Spleen (tissue), 7 donors: ENCODE measurements around the gene NRXN3.

Experiments used
- CTCF ChIP-seq, 11 experiments: fragments of 200-600 bp in 7 of 11; fragments of 450-650 bp in 4 of 11; sonication (generic) in 4 of 11; IDR thresholded peaks in 8 of 11; conservative IDR thresholded peaks in 3 of 11; 1 replicate in 7 of 11; 2 replicates in 4 of 11; pipeline versions ENCODE4 v1.4.0 to v1.8.0; 2016 to 2021; ENCODE audit warnings: antibody characterized with exemption in 11 of 11, inconsistent platforms in 4 of 11, mild to moderate bottlenecking in 1 of 11
- POLR2A ChIP-seq, 3 donors: fragments of 450-650 bp; IDR thresholded peaks; one replicate each; pipeline ENCODE4 v1.5.1; 2017; ENCODE audit warnings: antibody characterized with exemption in 3 of 3, mild to moderate bottlenecking in 1 of 3
- donor health status: DM: no; HTN: no; CAD: no; lungs with moderate emphysema.
- donor health status: DM: no; HTN: no; CAD: no.
- donor health status: DM: no; HTN: no; CAD: no.

GRCh38 chr14:79150226-79150625 is 980.1 kb downstream of the NRXN3 start:
- TF ChIP-seq CTCF (IDR thresholded peaks at IDR 0.05 in 8 of 11, conservative IDR thresholded peaks at IDR 0.05 in 3 of 11) (no peak), POLR2A (IDR thresholded peaks at IDR 0.05) (no peak)
